Transverse colon (tissue), 4 donors: ENCODE measurements around the gene GDPD5.

Source experiments
- CTCF ChIP-seq, 5 experiments: fragments of 200-600 bp in 3 of 5; fragments of 450-650 bp in 2 of 5; sonication (generic) in 3 of 5; IDR thresholded peaks; 1 replicate in 2 of 5; 2 replicates in 3 of 5; pipeline ENCODE4 v1.5.1; 2016 to 2017; ENCODE audit warnings: antibody characterized with exemption in 5 of 5, inconsistent platforms in 3 of 5, mild to moderate bottlenecking in 2 of 5, moderate library complexity in 1 of 5
- EP300 ChIP-seq: sonication (generic); formaldehyde crosslinking; IDR thresholded peaks from one replicate; pipeline ENCODE4 v1.6.1; 2017; ENCODE audit warnings: antibody characterized with exemption, low read depth
- POLR2A ChIP-seq: fragments of 450-650 bp; IDR thresholded peaks from one replicate; pipeline ENCODE4 v1.6.1; 2016; ENCODE audit warnings: antibody characterized with exemption, mild to moderate bottlenecking, moderate library complexity
- POLR2AphosphoS5 ChIP-seq, 3 donors: sonication (generic); formaldehyde crosslinking; IDR thresholded peaks; one replicate each; pipeline ENCODE4 v1.6.1; 2016; ENCODE audit warnings: antibody characterized with exemption in 3 of 3

DNA sequence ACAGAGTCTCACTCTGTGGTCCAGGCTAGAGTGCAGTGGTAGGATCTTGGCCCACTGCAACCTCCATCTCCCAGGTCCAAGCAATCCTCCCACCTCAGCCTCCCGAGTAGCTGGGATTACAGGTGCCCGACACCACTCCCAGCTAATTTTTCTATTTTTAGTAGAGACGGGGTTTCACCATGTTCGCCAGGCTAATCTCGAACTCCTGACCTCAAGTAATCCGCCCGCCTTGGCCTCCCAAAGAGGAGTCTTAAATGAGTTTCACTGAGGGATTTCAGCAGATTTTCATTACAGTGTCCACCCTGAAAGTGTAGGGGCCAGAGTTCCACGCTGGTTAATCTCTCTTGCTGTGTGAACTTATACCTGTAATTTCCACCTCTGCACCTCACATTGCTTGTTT is 126.8 kb downstream of the GDPD5 start:
- no peak for TF ChIP-seq POLR2A
- TF ChIP-seq CTCF (IDR thresholded peaks at IDR 0.05) = no peak
- TF ChIP-seq POLR2AphosphoS5 (IDR thresholded peaks at IDR 0.05) = no peak
- TF ChIP-seq EP300 = no peak
